AG20443 (cell line): ENCODE data around the gene FYN.

ENCODE experiments used
- DNase-seq: peaks from one replicate; pipeline ENCODE4 v3.0.0; 2012; ENCODE audit warnings: low spot score, mixed read lengths

The FYN gene

DNA sequence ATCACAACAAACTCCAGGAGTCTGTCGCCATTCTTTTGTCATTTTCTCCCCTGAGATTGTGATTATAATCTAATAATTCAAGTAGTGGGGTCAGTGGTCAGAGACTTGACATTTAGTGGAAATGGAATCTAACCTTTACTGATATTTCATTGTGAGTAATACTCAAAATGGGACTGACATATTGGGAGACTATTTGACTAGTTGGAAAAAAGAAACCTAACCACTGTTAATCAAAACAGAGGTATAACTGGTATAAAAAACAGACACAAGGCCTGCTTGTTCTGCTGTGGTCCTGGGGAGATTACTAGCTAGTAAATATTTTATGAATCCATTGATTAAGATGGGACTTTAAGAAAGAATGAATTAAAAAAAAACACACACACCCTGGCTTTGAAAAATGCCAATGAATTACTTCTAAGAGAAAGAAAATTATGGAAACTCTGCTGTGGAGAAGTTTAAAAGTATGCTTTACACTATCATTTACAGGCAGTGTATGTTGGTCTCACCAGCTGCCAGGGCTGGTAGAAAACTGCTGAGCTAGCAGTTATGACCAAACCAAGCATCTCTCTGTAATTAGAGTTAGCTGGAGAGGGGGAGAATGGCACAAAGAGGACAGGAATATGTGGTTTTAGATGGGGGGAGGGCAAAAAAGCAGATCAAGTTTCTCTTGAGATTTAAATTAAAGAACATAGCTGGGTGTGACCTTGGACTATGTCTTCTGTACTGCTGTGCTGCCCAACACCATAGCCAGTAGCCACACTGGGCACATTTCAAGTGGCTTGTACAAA, 103.7 kb downstream of the FYN start:
- DNase-seq: no peak

- no peak for DNase-seq
Measured at GRCh38 chr6:111768431-111768770, 104.9 kb downstream of the FYN start.

GRCh38 chr6:111767752-111768430, 105.4 kb downstream of the FYN start:
- no peak for DNase-seq

GRCh38 chr6:111766201-111766857, 106.9 kb downstream of the FYN start:
- no peak for DNase-seq

- DNase-seq: no peak
Measured at GRCh38 chr6:111765763-111766162, 107.5 kb downstream of the FYN start.

DNA sequence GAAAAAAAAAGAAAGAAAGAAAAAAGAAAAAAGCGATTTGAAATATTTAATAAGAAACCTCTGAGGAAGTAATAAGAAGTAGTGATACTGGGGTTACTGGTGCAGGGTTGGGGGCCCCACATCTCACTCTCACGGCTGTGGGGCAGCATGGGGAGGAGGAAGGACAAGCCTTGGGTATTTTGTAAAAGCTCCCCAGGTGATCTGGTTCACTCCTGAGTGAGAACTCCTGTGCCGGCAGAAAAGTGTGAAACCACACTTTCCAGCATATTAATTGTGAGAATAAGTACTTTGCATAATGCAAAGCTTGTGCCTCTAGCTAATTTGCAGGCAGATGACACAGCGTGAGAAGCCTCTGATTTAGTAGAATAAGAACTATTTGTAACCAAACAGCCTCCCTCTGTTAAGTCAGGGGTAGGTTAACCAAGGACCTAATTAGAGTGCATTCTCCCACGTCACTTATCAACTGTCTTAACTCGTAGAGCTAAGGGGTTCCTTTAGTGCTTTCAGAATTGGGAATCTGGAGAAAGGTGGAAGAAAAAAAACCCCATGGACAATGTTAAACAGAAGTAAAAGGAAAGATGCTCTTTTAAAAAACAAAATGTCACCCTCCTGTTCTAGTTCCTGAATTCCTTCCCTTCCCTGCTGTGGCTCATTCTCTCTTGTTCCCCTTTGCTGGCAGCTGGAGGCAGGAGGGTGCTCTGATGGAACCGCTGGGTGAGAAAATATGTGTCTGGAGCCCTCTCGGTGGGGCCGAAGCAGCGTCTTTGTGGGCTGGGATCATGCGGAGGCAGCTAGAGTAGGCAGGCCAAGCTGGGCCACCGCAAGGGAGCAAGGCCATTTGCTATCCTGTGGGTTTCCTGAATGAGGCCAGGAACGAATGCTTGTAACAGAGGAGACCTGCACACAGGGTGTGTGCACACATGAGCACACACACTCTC, 108.7 kb downstream of the FYN start:
- no peak for DNase-seq

GRCh38 chr6:111763381-111763780, 109.9 kb downstream of the FYN start:
- no peak for DNase-seq

DNA sequence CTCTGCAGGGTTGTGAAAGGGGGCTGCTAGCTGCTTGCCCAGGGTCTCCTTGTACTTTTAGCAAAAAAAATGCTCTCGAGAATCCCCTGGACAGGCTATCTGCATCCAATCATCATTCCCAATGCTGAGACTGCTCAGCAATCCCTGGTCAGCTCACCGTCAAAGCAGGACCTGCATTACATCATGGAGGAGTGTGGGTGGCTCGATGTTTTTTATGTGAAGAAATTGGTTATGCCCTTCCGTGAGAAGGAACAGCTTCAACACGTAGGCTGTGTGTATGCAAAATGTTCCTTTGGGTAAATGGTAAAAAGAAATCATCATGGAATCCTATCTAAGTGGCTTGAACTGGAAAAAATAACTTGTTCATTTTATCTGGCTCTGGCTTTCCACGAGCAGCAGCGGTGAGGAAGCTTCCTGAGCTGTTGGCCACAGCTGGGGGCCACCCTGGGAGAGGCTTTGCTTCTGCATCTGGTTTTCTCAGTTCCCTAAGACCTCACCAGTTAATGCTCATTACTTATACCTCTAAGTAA, 111.4 kb downstream of the FYN start:
- no peak for DNase-seq

- no peak for DNase-seq
Measured at GRCh38 chr6:111761212-111761611, 112.0 kb downstream of the FYN start.

- peak; percentile 58 for DNase-seq
Measured at GRCh38 chr6:111759836-111760785, 113.1 kb downstream of the FYN start.

DNA sequence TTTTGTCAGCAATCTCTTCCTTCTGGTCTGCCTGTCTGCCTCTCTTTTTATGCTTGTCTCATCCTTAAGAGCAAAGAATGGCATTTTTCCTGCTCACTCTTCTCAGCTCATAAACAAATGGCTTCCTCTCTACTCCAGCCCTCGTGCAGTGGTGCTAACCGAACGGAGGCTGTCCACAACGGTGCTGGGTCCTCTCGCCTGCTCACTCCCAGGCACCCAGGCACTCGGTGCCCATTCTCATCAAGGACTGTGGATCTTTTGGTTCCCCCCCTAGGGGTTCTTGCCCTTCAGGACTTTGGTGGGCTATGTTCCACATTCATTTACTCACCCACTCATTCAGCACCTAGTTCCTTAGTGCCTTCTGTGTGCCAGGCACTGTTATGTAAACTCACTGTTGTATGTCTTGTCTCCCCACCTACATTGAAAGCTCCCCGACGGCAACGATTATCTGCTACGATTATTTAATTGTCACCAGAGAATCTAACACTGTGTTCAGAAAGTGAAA, 113.9 kb downstream of the FYN start:
- no peak for DNase-seq

DNA sequence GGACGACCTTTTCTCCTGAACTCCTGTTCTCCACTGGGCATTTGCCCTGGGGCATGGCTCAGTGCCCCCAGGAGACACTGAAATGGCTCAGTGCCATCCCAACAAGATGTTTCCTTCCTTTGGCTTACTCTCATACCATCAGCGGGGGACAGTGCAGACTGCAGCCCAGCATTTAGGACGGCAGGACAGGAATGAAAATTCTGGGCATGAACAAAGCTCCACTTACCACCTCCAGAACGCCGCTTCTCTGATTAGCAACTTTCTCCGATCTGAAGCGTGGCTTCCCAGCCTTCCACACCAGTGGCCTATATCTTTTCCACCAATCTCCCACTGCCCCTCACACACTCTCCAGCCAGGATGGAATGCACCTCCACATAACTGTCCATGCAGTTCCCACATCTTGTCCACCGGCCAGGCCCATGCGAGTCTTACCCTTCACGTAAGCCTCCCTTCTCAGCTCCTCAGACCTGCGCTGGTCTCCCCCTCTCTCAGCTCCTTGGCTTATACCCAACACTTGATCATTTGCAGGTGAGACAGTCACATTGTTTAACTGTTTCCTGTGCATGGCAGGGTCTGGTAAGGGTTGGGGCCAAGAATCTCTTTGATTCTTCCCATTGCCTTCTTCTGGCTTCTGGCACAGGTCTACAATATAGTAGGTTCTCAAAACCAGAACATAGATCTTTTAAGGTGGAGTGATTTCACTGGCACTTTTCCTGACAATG, 114.5 kb downstream of the FYN start:
- no peak for DNase-seq

DNA sequence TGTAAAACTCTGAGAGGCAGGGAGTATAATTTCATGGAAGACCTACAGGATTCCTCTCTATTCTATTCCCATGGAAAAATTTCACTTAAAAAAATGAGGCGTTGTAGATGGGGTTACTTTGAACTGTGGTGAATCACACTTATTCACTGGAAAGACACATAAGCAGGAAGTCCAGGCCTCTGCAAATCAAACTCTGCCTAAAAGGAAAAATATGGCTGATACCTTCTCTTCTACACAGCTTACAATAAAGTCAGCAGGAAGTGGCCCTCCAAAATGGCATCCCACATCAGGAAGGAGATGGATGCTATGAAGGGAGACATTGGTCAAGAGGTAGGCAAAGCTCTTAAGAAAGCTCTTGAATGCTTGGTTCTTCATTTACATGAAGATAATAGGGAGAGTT, 115.9 kb downstream of the FYN start:
- peak; percentile 51 for DNase-seq

DNA sequence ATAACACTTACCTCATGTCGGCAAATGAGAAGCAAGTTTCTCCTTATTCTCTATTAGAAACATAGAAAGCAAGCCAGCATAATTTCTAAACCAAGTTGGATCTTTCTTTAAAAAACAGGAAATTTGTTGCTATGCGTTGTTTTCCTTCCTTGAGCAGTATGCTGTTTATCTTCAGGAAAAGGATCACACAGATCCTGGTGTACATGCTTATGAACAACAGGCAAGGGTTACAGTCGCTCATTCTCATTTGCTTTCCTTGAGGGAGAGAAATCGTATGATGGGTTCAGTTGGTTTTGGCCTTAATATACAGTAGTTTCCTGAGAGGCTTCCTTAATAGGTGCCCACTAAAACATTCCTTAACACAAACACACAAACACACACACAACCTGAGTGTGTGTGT, 118.8 kb downstream of the FYN start:
- DNase-seq: no peak

GRCh38 chr6:111753573-111753972, 119.7 kb downstream of the FYN start:
- no peak for DNase-seq

DNA sequence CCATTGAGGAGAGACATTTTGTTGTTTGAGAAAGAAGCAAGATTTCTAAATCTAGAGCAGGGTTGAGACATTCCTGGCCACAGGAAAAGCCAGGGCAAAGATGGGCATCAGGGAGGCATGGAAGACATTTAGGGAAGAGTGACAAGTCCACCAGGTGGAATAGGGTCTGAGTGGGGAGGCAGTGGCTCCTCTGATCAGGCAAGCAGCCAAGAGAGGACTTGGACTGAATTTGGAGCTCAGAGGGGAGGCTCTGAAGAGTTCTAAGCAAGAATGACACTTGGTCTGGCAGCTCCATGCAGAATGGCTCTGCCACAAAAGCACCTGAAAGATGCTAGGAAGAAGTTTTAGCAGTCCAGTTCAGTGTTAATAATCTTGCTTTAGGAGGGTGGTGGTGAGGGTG, 120.8 kb downstream of the FYN start:
- DNase-seq: no peak

GRCh38 chr6:111750753-111751673, 122.2 kb downstream of the FYN start:
- no peak for DNase-seq

GRCh38 chr6:111750153-111750552, 123.1 kb downstream of the FYN start:
- no peak for DNase-seq

DNA sequence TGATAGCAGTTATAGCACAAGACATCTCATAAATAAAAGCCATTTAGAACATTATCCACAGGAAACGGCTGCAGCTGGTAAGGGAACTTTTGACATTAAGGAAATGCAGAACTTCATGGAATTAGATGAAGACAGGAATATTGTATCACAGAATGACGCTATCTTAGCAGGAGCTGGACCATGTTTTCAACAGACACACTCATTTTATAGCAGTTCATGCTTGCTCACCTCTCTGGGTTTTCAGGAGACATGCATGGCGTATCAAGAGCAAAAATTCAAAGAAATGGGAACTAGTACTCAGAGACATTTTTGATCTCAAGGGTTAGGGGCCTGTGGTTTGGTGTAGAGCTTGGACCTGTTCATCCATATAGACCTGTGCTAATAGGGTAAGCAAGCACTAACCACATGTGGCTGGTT, 125.0 kb downstream of the FYN start:
- no peak for DNase-seq
